ENCODE data around the gene C16orf46. TPM values are rescaled to one million over a fixed set of nuclear protein-coding genes. Genes with fewer than 3 reads are reported as not detected.
A peak's percentile ranks its signal among the peaks of the same experiment; 100 is the strongest.

The C16orf46 gene
- total and polyA plus RNA-seq, 9 of the 15 experiments (the other 6 are each of a cell fraction or from before 2014, with no cell fraction given), result 0.10 to 0.98 (median 0.41) TPM; not detected in 1

DNA sequence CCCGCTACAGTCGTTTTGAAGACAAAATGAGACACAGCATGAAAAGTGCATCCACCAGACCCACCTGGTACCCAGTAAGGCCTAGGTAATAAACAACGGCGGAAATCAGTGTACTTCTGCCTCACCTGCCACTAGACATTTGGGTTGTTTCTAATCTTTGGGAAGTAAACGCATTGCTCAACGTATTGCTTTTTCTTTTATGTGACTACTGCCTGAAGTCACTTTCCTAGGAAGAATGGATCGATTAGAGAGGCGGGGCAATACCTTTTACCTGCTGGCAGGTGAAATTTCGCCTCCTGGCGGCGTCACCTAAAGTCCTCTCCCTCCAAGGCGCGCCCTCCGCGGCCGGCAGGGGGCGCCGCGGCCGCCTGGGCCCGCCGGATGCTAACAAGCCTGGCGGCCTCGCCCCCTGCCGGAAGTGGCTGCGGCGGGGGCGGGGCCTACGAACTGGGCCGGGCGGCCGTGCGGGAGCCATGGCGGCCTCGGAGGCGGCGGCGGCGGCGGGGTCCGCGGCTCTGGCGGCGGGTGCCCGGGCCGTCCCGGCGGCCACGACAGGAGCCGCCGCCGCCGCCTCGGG is 41.6 kb downstream of the C16orf46 start, which contains the start of gene ATMIN (continued):
- TF ChIP-seq POU5F1 (IDR thresholded peaks at IDR 0.05; ENCODE audit: borderline replicate concordance, low read depth, low read length, partially characterized antibody) (no peak), ZNF239 (CRISPR knock-in tag; IDR thresholded peaks at IDR 0.05) (no peak), HDAC1 (IDR thresholded peaks at IDR 0.05) (peak in 1 of 2 experiments; percentile 25; a peak in 1 of 4 replicates), BCL6 (CRISPR knock-in tag; IDR thresholded peaks at IDR 0.05) (no peak), SP1 (CRISPR knock-in tag; IDR thresholded peaks at IDR 0.05) (peak; percentile 41; the same call in 1 of the 2 replicates), HDAC3 (IDR thresholded peaks at IDR 0.05; ENCODE audit: borderline replicate concordance, partially characterized antibody) (no peak), PTTG1 (tag; IDR thresholded peaks at IDR 0.05; ENCODE audit: low read depth) (no peak), THRAP3 (IDR thresholded peaks at IDR 0.05; ENCODE audit: borderline replicate concordance) (no peak), CBFB (CRISPR knock-in tag; IDR thresholded peaks at IDR 0.05) (no peak), FOXM1 (IDR thresholded peaks at IDR 0.05; ENCODE audit: low read depth) (no peak), FOXM1 (CRISPR knock-in tag; IDR thresholded peaks at IDR 0.05; ENCODE audit: low read depth) (no peak), HDGF (IDR thresholded peaks at IDR 0.05) (no peak), ZNF77 (CRISPR knock-in tag; IDR thresholded peaks at IDR 0.05) (no peak), PHF20 (IDR thresholded peaks at IDR 0.05; ENCODE audit: partially characterized antibody) (peak; percentile 16), SMAD3 (CRISPR knock-in tag; conservative IDR thresholded peaks at IDR 0.05) (no peak), HDAC6 (IDR thresholded peaks at IDR 0.05; ENCODE audit: low read depth, low read length) (no peak), ZNF445 (CRISPR knock-in tag; IDR thresholded peaks at IDR 0.05; ENCODE audit: low read depth) (no peak), CC2D1A (IDR thresholded peaks at IDR 0.05) (no peak), NCOR1 (IDR thresholded peaks at IDR 0.05) (no peak), ZNF408 (CRISPR knock-in tag; IDR thresholded peaks at IDR 0.05; ENCODE audit: low read depth) (no peak), HSF4 (CRISPR knock-in tag; IDR thresholded peaks at IDR 0.05; ENCODE audit: borderline replicate concordance) (no peak), FUS (optimal IDR thresholded peaks at IDR 0.05; ENCODE audit: low read depth, low read length) (no peak), YBX1 (IDR thresholded peaks at IDR 0.05) (no peak), IFI16 (CRISPR knock-in tag; IDR thresholded peaks at IDR 0.05) (no peak), ZNF584 (CRISPR knock-in tag; IDR thresholded peaks at IDR 0.05; ENCODE audit: low read depth) (no peak), SIX5 (IDR thresholded peaks at IDR 0.05; ENCODE audit: borderline replicate concordance in 1 of 2, insufficient read depth in 1 of 2, low read depth in 1 of 2, low read length in 2 of 2) (no peak)
- TF ChIP-seq, protein P1, sequence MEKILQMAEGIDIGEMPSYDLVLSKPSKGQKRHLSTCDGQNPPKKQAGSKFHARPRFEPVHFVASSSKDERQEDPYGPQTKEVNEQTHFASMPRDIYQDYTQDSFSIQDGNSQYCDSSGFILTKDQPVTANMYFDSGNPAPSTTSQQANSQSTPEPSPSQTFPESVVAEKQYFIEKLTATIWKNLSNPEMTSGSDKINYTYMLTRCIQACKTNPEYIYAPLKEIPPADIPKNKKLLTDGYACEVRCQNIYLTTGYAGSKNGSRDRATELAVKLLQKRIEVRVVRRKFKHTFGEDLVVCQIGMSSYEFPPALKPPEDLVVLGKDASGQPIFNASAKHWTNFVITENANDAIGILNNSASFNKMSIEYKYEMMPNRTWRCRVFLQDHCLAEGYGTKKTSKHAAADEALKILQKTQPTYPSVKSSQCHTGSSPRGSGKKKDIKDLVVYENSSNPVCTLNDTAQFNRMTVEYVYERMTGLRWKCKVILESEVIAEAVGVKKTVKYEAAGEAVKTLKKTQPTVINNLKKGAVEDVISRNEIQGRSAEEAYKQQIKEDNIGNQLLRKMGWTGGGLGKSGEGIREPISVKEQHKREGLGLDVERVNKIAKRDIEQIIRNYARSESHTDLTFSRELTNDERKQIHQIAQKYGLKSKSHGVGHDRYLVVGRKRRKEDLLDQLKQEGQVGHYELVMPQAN (IDR thresholded peaks at IDR 0.05; ENCODE audit: borderline replicate concordance), result no peak
- TF ChIP-seq, protein P2, sequence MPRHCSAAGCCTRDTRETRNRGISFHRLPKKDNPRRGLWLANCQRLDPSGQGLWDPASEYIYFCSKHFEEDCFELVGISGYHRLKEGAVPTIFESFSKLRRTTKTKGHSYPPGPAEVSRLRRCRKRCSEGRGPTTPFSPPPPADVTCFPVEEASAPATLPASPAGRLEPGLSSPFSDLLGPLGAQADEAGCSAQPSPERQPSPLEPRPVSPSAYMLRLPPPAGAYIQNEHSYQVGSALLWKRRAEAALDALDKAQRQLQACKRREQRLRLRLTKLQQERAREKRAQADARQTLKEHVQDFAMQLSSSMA (CRISPR knock-in tag; IDR thresholded peaks at IDR 0.05), result no peak
- TF ChIP-seq, protein P3, sequence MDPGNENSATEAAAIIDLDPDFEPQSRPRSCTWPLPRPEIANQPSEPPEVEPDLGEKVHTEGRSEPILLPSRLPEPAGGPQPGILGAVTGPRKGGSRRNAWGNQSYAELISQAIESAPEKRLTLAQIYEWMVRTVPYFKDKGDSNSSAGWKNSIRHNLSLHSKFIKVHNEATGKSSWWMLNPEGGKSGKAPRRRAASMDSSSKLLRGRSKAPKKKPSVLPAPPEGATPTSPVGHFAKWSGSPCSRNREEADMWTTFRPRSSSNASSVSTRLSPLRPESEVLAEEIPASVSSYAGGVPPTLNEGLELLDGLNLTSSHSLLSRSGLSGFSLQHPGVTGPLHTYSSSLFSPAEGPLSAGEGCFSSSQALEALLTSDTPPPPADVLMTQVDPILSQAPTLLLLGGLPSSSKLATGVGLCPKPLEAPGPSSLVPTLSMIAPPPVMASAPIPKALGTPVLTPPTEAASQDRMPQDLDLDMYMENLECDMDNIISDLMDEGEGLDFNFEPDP (CRISPR knock-in tag; IDR thresholded peaks at IDR 0.05), result no peak
